OCI-LY3 (cell line): ENCODE data around the gene SPG7.

Source experiments
- H2AFZ ChIP-seq: fragments of 200-600, 300-600 bp; shearing (Covaris generic); 2 replicates; pipeline ENCODE4 v1.6.0; 2014; ENCODE audit warnings: antibody characterized with exemption, low read depth, low read length
- H3K27ac ChIP-seq: fragments of 200-600, 300-600 bp; sonication (generic); 2 replicates; pipeline ENCODE4 v1.5.1; 2014; ENCODE audit warnings: mild to moderate bottlenecking, low read length, moderate library complexity, mixed read lengths
- H3K27me3 ChIP-seq: fragments of 200-600, 300-600 bp; sonication (generic); 2 replicates; pipeline ENCODE4 v1.6.1; 2014; ENCODE audit warnings: low read depth, low read length, mixed read lengths
- H3K36me3 ChIP-seq: fragments of 200-600, 300-600 bp; sonication (generic); replicated peaks from 2 replicates; pipeline ENCODE3; 2014; ENCODE audit warnings: low read depth, low read length, mixed read lengths
- H3K4me1 ChIP-seq: fragments of 300-600, 200-600 bp; sonication (generic); 2 replicates; pipeline ENCODE4 v1.6.1; 2014; ENCODE audit warnings: low read length, mixed read lengths
- H3K4me2 ChIP-seq: fragments of 200-600, 300-600 bp; sonication (generic); 2 replicates; pipeline ENCODE4 v1.6.1; 2014; ENCODE audit warnings: low read length, mixed read lengths
- H3K4me3 ChIP-seq: fragments of 300-600, 200-600 bp; sonication (generic); 2 replicates; pipeline ENCODE4 v1.5.1; 2014; ENCODE audit warnings: antibody characterized with exemption, mild to moderate bottlenecking, low read length, moderate library complexity
- H3K79me2 ChIP-seq: fragments of 300-600, 200-600 bp; shearing (Covaris generic); 2 replicates; pipeline ENCODE4 v1.6.1; 2014; ENCODE audit warnings: mild to moderate bottlenecking, low read length, mixed read lengths
- H3K9ac ChIP-seq: fragments of 300-600, 200-600 bp; shearing (Covaris generic); 2 replicates; pipeline ENCODE4 v1.6.0; 2014; ENCODE audit warnings: mild to moderate bottlenecking, low read length, moderate library complexity
- H3K9me3 ChIP-seq: fragments of 200-600, 300-600 bp; shearing (Covaris generic); 2 replicates; pipeline ENCODE4 v1.6.1; 2014; ENCODE audit warnings: low read length, mixed read lengths; ENCODE audit not compliant: insufficient read depth
- H4K20me1 ChIP-seq: fragments of 200-600, 300-600 bp; sonication (generic); 2 replicates; pipeline ENCODE4 v1.6.1; 2016; ENCODE audit warnings: low read length, mixed read lengths; ENCODE audit not compliant: insufficient read depth
- EZH2phosphoT487 ChIP-seq: fragments of 200-600 bp; shearing (Covaris generic); IDR thresholded peaks from 2 replicates; pipeline ENCODE4 v1.6.1; 2018; ENCODE audit warnings: antibody characterized with exemption, mixed run types, low read depth
- TF ChIP-seq, protein P1 (sequence below): fragments of 200-600, 300-600 bp; sonication (generic); IDR thresholded peaks from 2 replicates; pipeline ENCODE4 v1.5.1; 2014; ENCODE audit warnings: antibody characterized with exemption, low read length, low read depth

Gene SPG7

GRCh38 chr16:89565506-89566372 is 57.5 kb downstream of the SPG7 start:
- H3K79me2 ChIP-seq = peaks cover 33% of the 10 kb centered on the region
- no peaks in the 10 kb centered on the region for H3K27me3 ChIP-seq
- peak overlapping the region; percentile 99 for H3K4me2 ChIP-seq
- TF ChIP-seq EZH2phosphoT487 = no peak
- TF ChIP-seq, protein P1, sequence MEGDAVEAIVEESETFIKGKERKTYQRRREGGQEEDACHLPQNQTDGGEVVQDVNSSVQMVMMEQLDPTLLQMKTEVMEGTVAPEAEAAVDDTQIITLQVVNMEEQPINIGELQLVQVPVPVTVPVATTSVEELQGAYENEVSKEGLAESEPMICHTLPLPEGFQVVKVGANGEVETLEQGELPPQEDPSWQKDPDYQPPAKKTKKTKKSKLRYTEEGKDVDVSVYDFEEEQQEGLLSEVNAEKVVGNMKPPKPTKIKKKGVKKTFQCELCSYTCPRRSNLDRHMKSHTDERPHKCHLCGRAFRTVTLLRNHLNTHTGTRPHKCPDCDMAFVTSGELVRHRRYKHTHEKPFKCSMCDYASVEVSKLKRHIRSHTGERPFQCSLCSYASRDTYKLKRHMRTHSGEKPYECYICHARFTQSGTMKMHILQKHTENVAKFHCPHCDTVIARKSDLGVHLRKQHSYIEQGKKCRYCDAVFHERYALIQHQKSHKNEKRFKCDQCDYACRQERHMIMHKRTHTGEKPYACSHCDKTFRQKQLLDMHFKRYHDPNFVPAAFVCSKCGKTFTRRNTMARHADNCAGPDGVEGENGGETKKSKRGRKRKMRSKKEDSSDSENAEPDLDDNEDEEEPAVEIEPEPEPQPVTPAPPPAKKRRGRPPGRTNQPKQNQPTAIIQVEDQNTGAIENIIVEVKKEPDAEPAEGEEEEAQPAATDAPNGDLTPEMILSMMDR = peak; percentile 83
- no peak overlapping the region for H3K9ac ChIP-seq
- peaks cover 54% of the 10 kb centered on the region for H4K20me1 ChIP-seq
- no peak overlapping the region for H2AFZ ChIP-seq
- peaks cover 42% of the 10 kb centered on the region for H3K4me1 ChIP-seq
- H3K27ac ChIP-seq = peak overlapping the region; percentile 40
- H3K36me3 ChIP-seq = peaks cover 40% of the 10 kb centered on the region
- H3K4me3 ChIP-seq = peak overlapping the region; percentile 23
- no peaks in the 10 kb centered on the region for H3K9me3 ChIP-seq

GRCh38 chr16:89567656-89568594 is 59.7 kb downstream of the SPG7 start:
- TF ChIP-seq, protein P1 = no peak
- no peak for TF ChIP-seq EZH2phosphoT487
- no peak overlapping the region for H3K27ac ChIP-seq
- H3K4me3 ChIP-seq = no peak overlapping the region
- H3K4me1 ChIP-seq = peaks cover 28% of the 10 kb centered on the region
- H3K79me2 ChIP-seq = peaks cover 11% of the 10 kb centered on the region
- H3K4me2 ChIP-seq = no peak overlapping the region
- H3K9ac ChIP-seq = no peak overlapping the region
- no peak overlapping the region for H2AFZ ChIP-seq
- H4K20me1 ChIP-seq = peaks cover 35% of the 10 kb centered on the region
- peaks cover 18% of the 10 kb centered on the region for H3K36me3 ChIP-seq
- no peaks in the 10 kb centered on the region for H3K27me3 ChIP-seq
- no peaks in the 10 kb centered on the region for H3K9me3 ChIP-seq

- Histone ChIP-seq H3K9ac (no peak overlapping the region), H3K79me2 (no peaks in the 10 kb centered on the region), H3K4me2 (no peak overlapping the region), H3K4me1 (peaks cover 19% of the 10 kb centered on the region), H2AFZ (no peak overlapping the region), H3K27ac (no peak overlapping the region), H3K27me3 (no peaks in the 10 kb centered on the region), H3K9me3 (no peaks in the 10 kb centered on the region), H3K36me3 (peaks cover 1% of the 10 kb centered on the region), H3K4me3 (no peak overlapping the region), H4K20me1 (peaks cover 17% of the 10 kb centered on the region)
- TF ChIP-seq, protein P1 = no peak
- no peak for TF ChIP-seq EZH2phosphoT487
These were observed 61.5 kb downstream of the SPG7 start for GRCh38 chr16:89569506-89570341.
